ENCODE results near the gene UGGT2.

UGGT2 gene

GRCh38 chr13:96082640-96083039, 29.4 kb upstream of the UGGT2 start:
- H3K27ac ChIP-seq: no peak overlapping the region
- no peak overlapping the region for H2AFZ ChIP-seq
- no peak overlapping the region for H3K4me2 ChIP-seq (ENCODE audit: low read length)
- no peaks in the 10 kb centered on the region for H3K9me3 ChIP-seq (ENCODE audit: control insufficient read depth, low read length)
- H3K27me3 ChIP-seq (ENCODE audit: control insufficient read depth, insufficient read depth, low read length): no peaks in the 10 kb centered on the region
- no peaks in the 10 kb centered on the region for H3K4me1 ChIP-seq
- H3K4me3 ChIP-seq (ENCODE audit: low read depth, low read length): no peak overlapping the region
- no peaks in the 10 kb centered on the region for H3K36me3 ChIP-seq (ENCODE audit: control insufficient read depth, insufficient read depth, low read length)
- H3K9ac ChIP-seq: no peak overlapping the region
- TF ChIP-seq CTCF (IDR thresholded peaks at IDR 0.05): no peak
- no peaks in the 10 kb centered on the region for H3K79me2 ChIP-seq

GRCh38 chr13:96081888-96082287, 28.7 kb upstream of the UGGT2 start:
- no peaks in the 10 kb centered on the region for H3K36me3 ChIP-seq (ENCODE audit: control insufficient read depth, insufficient read depth, low read length)
- H3K9ac ChIP-seq: no peak overlapping the region
- no peak for TF ChIP-seq CTCF (IDR thresholded peaks at IDR 0.05)
- no peaks in the 10 kb centered on the region for H3K79me2 ChIP-seq
- no peaks in the 10 kb centered on the region for H3K4me1 ChIP-seq
- H3K27ac ChIP-seq: no peak overlapping the region
- no peaks in the 10 kb centered on the region for H3K27me3 ChIP-seq (ENCODE audit: control insufficient read depth, insufficient read depth, low read length)
- no peak overlapping the region for H3K4me2 ChIP-seq (ENCODE audit: low read length)
- H2AFZ ChIP-seq: no peak overlapping the region
- H3K9me3 ChIP-seq (ENCODE audit: control insufficient read depth, low read length): no peaks in the 10 kb centered on the region
- no peak overlapping the region for H3K4me3 ChIP-seq (ENCODE audit: low read depth, low read length)

GRCh38 chr13:96080676-96081075, 27.5 kb upstream of the UGGT2 start:
- Histone ChIP-seq H3K36me3 (ENCODE audit: control insufficient read depth, insufficient read depth, low read length) (no peaks in the 10 kb centered on the region), H3K79me2 (no peaks in the 10 kb centered on the region), H3K27me3 (ENCODE audit: control insufficient read depth, insufficient read depth, low read length) (no peaks in the 10 kb centered on the region), H2AFZ (no peak overlapping the region), H3K4me2 (ENCODE audit: low read length) (no peak overlapping the region), H3K4me1 (no peaks in the 10 kb centered on the region), H3K27ac (no peak overlapping the region), H3K9me3 (ENCODE audit: control insufficient read depth, low read length) (no peaks in the 10 kb centered on the region), H3K4me3 (ENCODE audit: low read depth, low read length) (no peak overlapping the region), H3K9ac (no peak overlapping the region)
- TF ChIP-seq CTCF (IDR thresholded peaks at IDR 0.05): no peak

- TF ChIP-seq CTCF (IDR thresholded peaks at IDR 0.05): peak; percentile 55
- Histone ChIP-seq H3K27me3 (ENCODE audit: control insufficient read depth, insufficient read depth, low read length) (no peaks in the 10 kb centered on the region), H3K4me1 (no peaks in the 10 kb centered on the region), H3K27ac (no peak overlapping the region), H3K9me3 (ENCODE audit: control insufficient read depth, low read length) (no peaks in the 10 kb centered on the region), H3K36me3 (ENCODE audit: control insufficient read depth, insufficient read depth, low read length) (no peaks in the 10 kb centered on the region), H3K4me2 (ENCODE audit: low read length) (no peak overlapping the region), H2AFZ (no peak overlapping the region), H3K4me3 (ENCODE audit: low read depth, low read length) (no peak overlapping the region), H3K9ac (no peak overlapping the region), H3K79me2 (no peaks in the 10 kb centered on the region)
These were observed 22.8 kb upstream of the UGGT2 start for GRCh38 chr13:96075953-96076543.

GRCh38 chr13:96072392-96072791, 19.2 kb upstream of the UGGT2 start:
- H3K4me2 ChIP-seq (ENCODE audit: low read length): no peak overlapping the region
- H3K4me3 ChIP-seq (ENCODE audit: low read depth, low read length): no peak overlapping the region
- no peaks in the 10 kb centered on the region for H3K9me3 ChIP-seq (ENCODE audit: control insufficient read depth, low read length)
- TF ChIP-seq CTCF (IDR thresholded peaks at IDR 0.05): no peak
- H3K27me3 ChIP-seq (ENCODE audit: control insufficient read depth, insufficient read depth, low read length): no peaks in the 10 kb centered on the region
- H3K27ac ChIP-seq: no peak overlapping the region
- H2AFZ ChIP-seq: no peak overlapping the region
- H3K4me1 ChIP-seq: no peaks in the 10 kb centered on the region
- no peaks in the 10 kb centered on the region for H3K79me2 ChIP-seq
- no peak overlapping the region for H3K9ac ChIP-seq
- H3K36me3 ChIP-seq (ENCODE audit: control insufficient read depth, insufficient read depth, low read length): no peaks in the 10 kb centered on the region
